ENCODE results near the gene DLGAP1.

DNA sequence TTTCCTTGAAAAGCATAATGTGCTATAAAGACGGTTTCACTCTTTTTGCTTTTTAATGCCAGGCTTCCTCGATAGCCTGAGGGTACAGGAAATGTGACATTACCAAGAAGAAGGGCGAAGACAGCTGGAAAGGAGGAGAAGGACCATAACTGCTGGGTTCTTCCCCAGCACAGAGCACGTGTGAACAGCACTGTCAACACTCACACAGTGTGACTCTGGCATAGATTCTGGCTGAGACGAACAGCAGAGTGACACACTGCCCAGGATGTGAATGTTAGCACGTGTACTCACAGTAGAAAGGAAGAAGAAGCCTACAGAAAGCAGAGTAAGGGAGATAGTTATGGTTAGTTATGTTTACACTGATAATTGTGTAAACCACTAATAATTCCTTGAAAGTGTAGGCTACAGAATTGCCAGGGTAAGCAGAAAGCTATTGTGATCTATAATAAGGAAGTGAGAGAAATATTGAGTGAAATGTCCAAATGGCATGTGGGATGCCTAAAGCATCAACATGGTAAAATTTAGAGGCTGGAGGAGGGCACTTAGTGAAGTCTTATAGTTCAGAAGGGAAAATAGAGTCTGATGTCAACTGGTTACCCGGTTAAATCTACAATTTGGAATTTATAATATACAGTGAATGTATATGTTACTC lies 198.2 kb downstream of the DLGAP1 start:
- TF ChIP-seq EP300 (IDR thresholded peaks at IDR 0.05): no peak
- TF ChIP-seq, protein P1, sequence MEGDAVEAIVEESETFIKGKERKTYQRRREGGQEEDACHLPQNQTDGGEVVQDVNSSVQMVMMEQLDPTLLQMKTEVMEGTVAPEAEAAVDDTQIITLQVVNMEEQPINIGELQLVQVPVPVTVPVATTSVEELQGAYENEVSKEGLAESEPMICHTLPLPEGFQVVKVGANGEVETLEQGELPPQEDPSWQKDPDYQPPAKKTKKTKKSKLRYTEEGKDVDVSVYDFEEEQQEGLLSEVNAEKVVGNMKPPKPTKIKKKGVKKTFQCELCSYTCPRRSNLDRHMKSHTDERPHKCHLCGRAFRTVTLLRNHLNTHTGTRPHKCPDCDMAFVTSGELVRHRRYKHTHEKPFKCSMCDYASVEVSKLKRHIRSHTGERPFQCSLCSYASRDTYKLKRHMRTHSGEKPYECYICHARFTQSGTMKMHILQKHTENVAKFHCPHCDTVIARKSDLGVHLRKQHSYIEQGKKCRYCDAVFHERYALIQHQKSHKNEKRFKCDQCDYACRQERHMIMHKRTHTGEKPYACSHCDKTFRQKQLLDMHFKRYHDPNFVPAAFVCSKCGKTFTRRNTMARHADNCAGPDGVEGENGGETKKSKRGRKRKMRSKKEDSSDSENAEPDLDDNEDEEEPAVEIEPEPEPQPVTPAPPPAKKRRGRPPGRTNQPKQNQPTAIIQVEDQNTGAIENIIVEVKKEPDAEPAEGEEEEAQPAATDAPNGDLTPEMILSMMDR (IDR thresholded peaks at IDR 0.05): no peak
